ENCODE results near the gene CNPPD1.

CNPPD1 gene

GRCh38 chr2:219176818-219177551 lies at the start of gene CNPPD1:
TSS of gene CNPPD1 (minus strand) at chr2:219176925. CDS start at chr2:219176828, 97 bp downstream.
- in situ Hi-C loops (cut with MboI; ENCODE audit: low sequenced_read_pairs): no loop called here

- in situ Hi-C loops (cut with MboI; ENCODE audit: low sequenced_read_pairs): no loop called here
Observed at GRCh38 chr2:219225350-219225749, 48.6 kb upstream of the CNPPD1 start.

GRCh38 chr2:219223831-219224610 lies 47.3 kb upstream of the CNPPD1 start:
- in situ Hi-C loops (cut with MboI; ENCODE audit: low sequenced_read_pairs): no loop called here

- in situ Hi-C loops (cut with MboI; ENCODE audit: low sequenced_read_pairs): no loop called here
Observed at GRCh38 chr2:219221957-219222518, 45.3 kb upstream of the CNPPD1 start.

GRCh38 chr2:219220652-219221402 lies 44.1 kb upstream of the CNPPD1 start:
- in situ Hi-C loops (cut with MboI; ENCODE audit: low sequenced_read_pairs): no loop called here

GRCh38 chr2:219219784-219220532 lies 43.2 kb upstream of the CNPPD1 start:
- in situ Hi-C loops (cut with MboI; ENCODE audit: low sequenced_read_pairs): no loop called here

- in situ Hi-C loops (cut with MboI; ENCODE audit: low sequenced_read_pairs): no loop called here
Observed at GRCh38 chr2:219218732-219219701, 42.3 kb upstream of the CNPPD1 start, which contains the start of gene ABCB6. TSS of gene ABCB6 (minus strand) at chr2:219218958. CDS start at chr2:219218673, 285 bp downstream.

GRCh38 chr2:219218217-219218731 lies 41.5 kb upstream of the CNPPD1 start:
- in situ Hi-C loops (cut with MboI; ENCODE audit: low sequenced_read_pairs): no loop called here

- in situ Hi-C loops (cut with MboI; ENCODE audit: low sequenced_read_pairs): no loop called here
Observed at GRCh38 chr2:219216535-219216915, 39.8 kb upstream of the CNPPD1 start.

- in situ Hi-C loops (cut with MboI; ENCODE audit: low sequenced_read_pairs): no loop called here
Observed at GRCh38 chr2:219215871-219216534, 39.3 kb upstream of the CNPPD1 start.

GRCh38 chr2:219214786-219215185 lies 38.1 kb upstream of the CNPPD1 start:
- in situ Hi-C loops (cut with MboI; ENCODE audit: low sequenced_read_pairs): no loop called here

- in situ Hi-C loops (cut with MboI; ENCODE audit: low sequenced_read_pairs): no loop called here
Observed at GRCh38 chr2:219214141-219214540, 37.4 kb upstream of the CNPPD1 start.

- in situ Hi-C loops (cut with MboI; ENCODE audit: low sequenced_read_pairs): no loop called here
Observed at GRCh38 chr2:219213486-219214071, 36.9 kb upstream of the CNPPD1 start.

GRCh38 chr2:219213026-219213415 lies 36.3 kb upstream of the CNPPD1 start:
- in situ Hi-C loops (cut with MboI; ENCODE audit: low sequenced_read_pairs): no loop called here

- in situ Hi-C loops (cut with MboI; ENCODE audit: low sequenced_read_pairs): no loop called here
Observed at GRCh38 chr2:219210886-219211362, 34.2 kb upstream of the CNPPD1 start.

GRCh38 chr2:219210196-219210885 lies 33.6 kb upstream of the CNPPD1 start:
- in situ Hi-C loops (cut with MboI; ENCODE audit: low sequenced_read_pairs): no loop called here

Measured in HL-60/S4 treated with phorbol 12-myristate 13-acetate at 8.2 ng/mL for 4 days and 3 days (cell line).